HL-60 (cell line): Measurements from ENCODE around the gene LRRC74B.
"Not testable (repeated sequence)": the region's sequence is repeated elsewhere in the genome, so short reads cannot be mapped to it uniquely, and the experiment has no call there.

ENCODE experiments used
- GABPA ChIP-seq: IDR thresholded peaks from 2 replicates; pipeline ENCODE4 v1.6.1; 2012; ENCODE audit warnings: low read depth
- POLR2AphosphoS5 ChIP-seq: IDR thresholded peaks from 2 replicates; pipeline ENCODE4 v1.6.1; 2012; ENCODE audit warnings: low read depth
- SPI1 ChIP-seq: IDR thresholded peaks from 2 replicates; pipeline ENCODE4 v1.6.1; 2012; ENCODE audit warnings: low read depth, mild to moderate bottlenecking, borderline replicate concordance
- TF ChIP-seq, protein P1 (sequence below): IDR thresholded peaks from one replicate; pipeline ENCODE4 v1.5.1; 2011; ENCODE audit warnings: low read length, control low read depth, inconsistent platforms; ENCODE audit not compliant: insufficient read depth
- TF ChIP-seq, protein P2 (sequence below): IDR thresholded peaks from 2 replicates; pipeline ENCODE4 v1.6.1; 2012; ENCODE audit warnings: low read depth; ENCODE audit not compliant: insufficient replicate concordance

- TF ChIP-seq, protein P1, sequence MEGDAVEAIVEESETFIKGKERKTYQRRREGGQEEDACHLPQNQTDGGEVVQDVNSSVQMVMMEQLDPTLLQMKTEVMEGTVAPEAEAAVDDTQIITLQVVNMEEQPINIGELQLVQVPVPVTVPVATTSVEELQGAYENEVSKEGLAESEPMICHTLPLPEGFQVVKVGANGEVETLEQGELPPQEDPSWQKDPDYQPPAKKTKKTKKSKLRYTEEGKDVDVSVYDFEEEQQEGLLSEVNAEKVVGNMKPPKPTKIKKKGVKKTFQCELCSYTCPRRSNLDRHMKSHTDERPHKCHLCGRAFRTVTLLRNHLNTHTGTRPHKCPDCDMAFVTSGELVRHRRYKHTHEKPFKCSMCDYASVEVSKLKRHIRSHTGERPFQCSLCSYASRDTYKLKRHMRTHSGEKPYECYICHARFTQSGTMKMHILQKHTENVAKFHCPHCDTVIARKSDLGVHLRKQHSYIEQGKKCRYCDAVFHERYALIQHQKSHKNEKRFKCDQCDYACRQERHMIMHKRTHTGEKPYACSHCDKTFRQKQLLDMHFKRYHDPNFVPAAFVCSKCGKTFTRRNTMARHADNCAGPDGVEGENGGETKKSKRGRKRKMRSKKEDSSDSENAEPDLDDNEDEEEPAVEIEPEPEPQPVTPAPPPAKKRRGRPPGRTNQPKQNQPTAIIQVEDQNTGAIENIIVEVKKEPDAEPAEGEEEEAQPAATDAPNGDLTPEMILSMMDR, result not testable (repeated sequence)
- TF ChIP-seq POLR2AphosphoS5, GABPA, SPI1: not testable (repeated sequence)
- TF ChIP-seq, protein P2, sequence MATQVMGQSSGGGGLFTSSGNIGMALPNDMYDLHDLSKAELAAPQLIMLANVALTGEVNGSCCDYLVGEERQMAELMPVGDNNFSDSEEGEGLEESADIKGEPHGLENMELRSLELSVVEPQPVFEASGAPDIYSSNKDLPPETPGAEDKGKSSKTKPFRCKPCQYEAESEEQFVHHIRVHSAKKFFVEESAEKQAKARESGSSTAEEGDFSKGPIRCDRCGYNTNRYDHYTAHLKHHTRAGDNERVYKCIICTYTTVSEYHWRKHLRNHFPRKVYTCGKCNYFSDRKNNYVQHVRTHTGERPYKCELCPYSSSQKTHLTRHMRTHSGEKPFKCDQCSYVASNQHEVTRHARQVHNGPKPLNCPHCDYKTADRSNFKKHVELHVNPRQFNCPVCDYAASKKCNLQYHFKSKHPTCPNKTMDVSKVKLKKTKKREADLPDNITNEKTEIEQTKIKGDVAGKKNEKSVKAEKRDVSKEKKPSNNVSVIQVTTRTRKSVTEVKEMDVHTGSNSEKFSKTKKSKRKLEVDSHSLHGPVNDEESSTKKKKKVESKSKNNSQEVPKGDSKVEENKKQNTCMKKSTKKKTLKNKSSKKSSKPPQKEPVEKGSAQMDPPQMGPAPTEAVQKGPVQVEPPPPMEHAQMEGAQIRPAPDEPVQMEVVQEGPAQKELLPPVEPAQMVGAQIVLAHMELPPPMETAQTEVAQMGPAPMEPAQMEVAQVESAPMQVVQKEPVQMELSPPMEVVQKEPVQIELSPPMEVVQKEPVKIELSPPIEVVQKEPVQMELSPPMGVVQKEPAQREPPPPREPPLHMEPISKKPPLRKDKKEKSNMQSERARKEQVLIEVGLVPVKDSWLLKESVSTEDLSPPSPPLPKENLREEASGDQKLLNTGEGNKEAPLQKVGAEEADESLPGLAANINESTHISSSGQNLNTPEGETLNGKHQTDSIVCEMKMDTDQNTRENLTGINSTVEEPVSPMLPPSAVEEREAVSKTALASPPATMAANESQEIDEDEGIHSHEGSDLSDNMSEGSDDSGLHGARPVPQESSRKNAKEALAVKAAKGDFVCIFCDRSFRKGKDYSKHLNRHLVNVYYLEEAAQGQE, result not testable (repeated sequence)
Observed at GRCh38 chr22:21048965-21049364, 3.2 kb downstream of the LRRC74B start.
